B cell (primary cell): ENCODE results near the gene GUCY2D. TPM values are rescaled to one million over a fixed set of nuclear protein-coding genes. Genes with fewer than 3 reads are reported as not detected.

ENCODE experiments used
- ATAC-seq: fragments of 200-7000 bp; cut with Tn5 transposase; one replicate; pipeline ENCODE4 v1.10.0; 2021; ENCODE audit warnings: low read depth, mild to moderate bottlenecking, moderate number of reproducible peaks, moderate library complexity
- CTCF ChIA-PET: fragments of 350-600 bp; sonication (Branson Sonifier 250); formaldehyde crosslinking; loops from one replicate; lab custom pipeline; 2021; ENCODE audit warnings: antibody characterized with exemption, inconsistent platforms; lab: Charles Lee
- POLR2A ChIA-PET: fragments of 350-600 bp; sonication (Branson Sonifier 250); formaldehyde crosslinking; loops from one replicate; lab custom pipeline; 2021; ENCODE audit warnings: antibody characterized with exemption; lab: Charles Lee
- DNase-seq: peaks from one replicate; pipeline ENCODE4 v3.0.0; 2013
- H2AFZ ChIP-seq: 2 replicates; pipeline ENCODE4 v1.6.1; 2012; ENCODE audit warnings: mild to moderate bottlenecking, low read depth, low read length; ENCODE audit not compliant: insufficient read depth, poor library complexity, severe bottlenecking
- H3K27ac ChIP-seq, 2 donors: 1 replicate in 1 of 2; 2 replicates in 1 of 2; pipeline ENCODE4 v1.5.1; 2012 to 2013; ENCODE audit warnings: low read length in 2 of 2, mild to moderate bottlenecking in 2 of 2, moderate library complexity in 1 of 2
- H3K27me3 ChIP-seq, 4 experiments: fragments of 200-600 bp in 1 of 4; sonication (generic) in 1 of 4; replicated peaks in 1 of 4; 1 replicate in 2 of 4; 2 replicates in 2 of 4; pipeline versions ENCODE4 v1.6.1 to v1.7.0; 2013 to 2016; ENCODE audit warnings: low read length in 3 of 4, mild to moderate bottlenecking in 2 of 4, mixed read lengths in 1 of 4, moderate library complexity in 1 of 4; ENCODE audit not compliant: insufficient read depth in 4 of 4, control insufficient read depth in 3 of 4; ENCODE audit errors: control extremely low read depth in 1 of 4
- H3K36me3 ChIP-seq, 2 experiments: replicated peaks in 1 of 2; 1 replicate in 1 of 2; 2 replicates in 1 of 2; pipeline versions ENCODE4 v1.6.1 to v1.7.1; 2013; ENCODE audit warnings: low read length in 1 of 2; ENCODE audit not compliant: insufficient read depth in 2 of 2, control insufficient read depth in 1 of 2; ENCODE audit errors: control extremely low read depth in 1 of 2, extremely low read depth in 1 of 2
- H3K4me1 ChIP-seq, 2 donors: fragments of 200-600 bp in 1 of 2; sonication (generic) in 1 of 2; 1 replicate in 1 of 2; 2 replicates in 1 of 2; pipeline versions ENCODE4 v1.5.1 to v1.6.1; 2013 to 2017; ENCODE audit warnings: low read length in 2 of 2; ENCODE audit not compliant: control insufficient read depth in 2 of 2, insufficient read depth in 2 of 2
- H3K4me2 ChIP-seq: replicated peaks from 2 replicates; pipeline ENCODE3; 2012; ENCODE audit warnings: mild to moderate bottlenecking, low read depth, low read length; ENCODE audit not compliant: poor library complexity, severe bottlenecking
- H3K4me3 ChIP-seq, 5 experiments: fragments of 200-600 bp in 1 of 5; sonication (generic) in 1 of 5; 1 replicate in 3 of 5; 2 replicates in 2 of 5; pipeline versions ENCODE4 v1.5.1 to v1.7.0; 2011 to 2016; ENCODE audit warnings: low read length in 4 of 5, mild to moderate bottlenecking in 4 of 5, low read depth in 2 of 5, control low read depth in 1 of 5, moderate library complexity in 1 of 5; ENCODE audit not compliant: insufficient read depth in 1 of 5; ENCODE audit errors: control extremely low read depth in 1 of 5, extremely low read depth in 1 of 5
- H3K79me2 ChIP-seq: fragments of 200-600 bp; sonication (generic); one replicate; pipeline ENCODE4 v1.6.0; 2016; ENCODE audit warnings: low read length; ENCODE audit not compliant: control insufficient read depth, insufficient read depth
- H3K9ac ChIP-seq: fragments of 200-600 bp; sonication (generic); 2 replicates; pipeline ENCODE4 v1.6.1; 2017; ENCODE audit warnings: mild to moderate bottlenecking, low read length, moderate library complexity
- H3K9me3 ChIP-seq, 3 donors: one replicate each; pipeline versions ENCODE4 v1.6.1 to v1.7.1; 2013; ENCODE audit warnings: low read length in 2 of 3; ENCODE audit not compliant: control insufficient read depth in 2 of 3, insufficient read depth in 1 of 3; ENCODE audit errors: control extremely low read depth in 1 of 3
- H4K20me1 ChIP-seq: 2 replicates; pipeline ENCODE4 v1.6.0; 2012; ENCODE audit warnings: mild to moderate bottlenecking, low read length; ENCODE audit not compliant: insufficient read depth, control insufficient read depth, poor library complexity, severe bottlenecking
- H3K27ac Mint-ChIP-seq: one replicate; pipeline ENCODE4 v1.8.0; 2021; ENCODE audit warnings: mixed read lengths
- H3K27me3 Mint-ChIP-seq: one replicate; pipeline ENCODE4 v1.8.0; 2021; ENCODE audit warnings: mixed read lengths
- H3K4me1 Mint-ChIP-seq: one replicate; pipeline ENCODE4 v1.8.0; 2021; ENCODE audit warnings: mixed read lengths
- H3K4me3 Mint-ChIP-seq: one replicate; pipeline ENCODE4 v1.8.0; 2021; ENCODE audit warnings: mixed read lengths
- H3K9me3 Mint-ChIP-seq: one replicate; pipeline ENCODE4 v1.8.0; 2022; ENCODE audit warnings: mixed read lengths; ENCODE audit not compliant: insufficient read depth
- EZH2 ChIP-seq: IDR thresholded peaks from 2 replicates; pipeline ENCODE4 v1.6.1; 2012; ENCODE audit warnings: borderline replicate concordance, low read depth, mild to moderate bottlenecking, moderate library complexity, low read length; ENCODE audit not compliant: insufficient read depth, poor library complexity, severe bottlenecking
- WGBS: methylation state at CpG from one replicate; pipeline ENCODE4 v1.1.5; 2013; ENCODE audit warnings: missing lambda C conversion rate; ENCODE audit not compliant: insufficient coverage; 5-methylcytosine and 5-hydroxymethylcytosine counted together
- intact Hi-C: fragments of 100-400 bp; cut with micrococcal nuclease; formaldehyde crosslinking; loops from one replicate; pipeline ENCODE4 v1.10.0; 2022
- polyA plus RNA-seq: library from polyadenylated mRNA; depleted of rRNA; stranded (reverse); fragments of >200 nt; gene quantifications from 2 replicates; pipeline ENCODE4 v1.2.3, GENCODE V29; 2012
- total RNA-seq, 2 donors: library from RNA; stranded (reverse); fragments of 120-200 nt in 1 of 2; gene quantifications; 1 replicate in 1 of 2; 2 replicates in 1 of 2; pipeline versions ENCODE4 v1.2.3 to v1.2.4, GENCODE V29; 2013 to 2022
- TF ChIP-seq, protein P1 (sequence below): fragments of 200-600 bp; IDR thresholded peaks from one replicate; pipeline ENCODE4 v1.8.0; 2022; ENCODE audit warnings: antibody characterized with exemption, mild to moderate bottlenecking

Gene GUCY2D
- total and polyA plus RNA-seq, 2 donors (not counting 1 experiment from before 2014, with no cell fraction given) = not detected

DNA sequence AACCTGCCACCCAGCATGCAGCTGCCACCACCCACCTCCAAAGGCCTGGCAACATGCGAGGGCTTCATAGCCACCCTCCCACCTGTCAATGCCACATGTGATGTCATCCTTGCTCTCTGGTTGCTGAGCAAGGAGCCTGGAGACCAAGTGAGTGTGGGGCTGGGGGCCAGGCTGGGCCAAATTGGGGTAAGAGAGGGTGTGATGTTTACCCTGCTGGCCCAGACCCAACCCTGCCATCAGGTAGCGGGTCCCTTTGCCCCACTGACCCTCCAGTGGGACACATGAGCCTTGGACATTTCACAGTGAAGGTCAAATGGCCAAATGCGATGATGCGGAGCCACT, 45.3 kb downstream of the GUCY2D start:
- ChIA-PET POLR2A (no interaction called here), CTCF (interaction anchor here (0.6 to 1.1 kb wide), 3 partner anchors 9 to 57 kb away, joined by 3 to 4 read pairs (median 3); no protein-coding TSS in a partner anchor)
- H3K79me2 ChIP-seq = no peaks in the 10 kb centered on the region
- DNase-seq (no peak), ATAC-seq (no peak)
- no peak overlapping the region for H3K4me2 ChIP-seq
- H3K27ac ChIP-seq = no peak overlapping the region
- H3K4me1 Mint-ChIP-seq = no peaks in the 10 kb centered on the region
- H3K4me3 Mint-ChIP-seq = no peak overlapping the region
- no peaks in the 10 kb centered on the region for H3K9me3 Mint-ChIP-seq
- H3K36me3 ChIP-seq = no peaks in the 10 kb centered on the region
- intact Hi-C loops = no loop called here
- no peak overlapping the region for H2AFZ ChIP-seq
- H3K27me3 Mint-ChIP-seq = peaks cover 20% of the 10 kb centered on the region
- TF ChIP-seq, protein P1, sequence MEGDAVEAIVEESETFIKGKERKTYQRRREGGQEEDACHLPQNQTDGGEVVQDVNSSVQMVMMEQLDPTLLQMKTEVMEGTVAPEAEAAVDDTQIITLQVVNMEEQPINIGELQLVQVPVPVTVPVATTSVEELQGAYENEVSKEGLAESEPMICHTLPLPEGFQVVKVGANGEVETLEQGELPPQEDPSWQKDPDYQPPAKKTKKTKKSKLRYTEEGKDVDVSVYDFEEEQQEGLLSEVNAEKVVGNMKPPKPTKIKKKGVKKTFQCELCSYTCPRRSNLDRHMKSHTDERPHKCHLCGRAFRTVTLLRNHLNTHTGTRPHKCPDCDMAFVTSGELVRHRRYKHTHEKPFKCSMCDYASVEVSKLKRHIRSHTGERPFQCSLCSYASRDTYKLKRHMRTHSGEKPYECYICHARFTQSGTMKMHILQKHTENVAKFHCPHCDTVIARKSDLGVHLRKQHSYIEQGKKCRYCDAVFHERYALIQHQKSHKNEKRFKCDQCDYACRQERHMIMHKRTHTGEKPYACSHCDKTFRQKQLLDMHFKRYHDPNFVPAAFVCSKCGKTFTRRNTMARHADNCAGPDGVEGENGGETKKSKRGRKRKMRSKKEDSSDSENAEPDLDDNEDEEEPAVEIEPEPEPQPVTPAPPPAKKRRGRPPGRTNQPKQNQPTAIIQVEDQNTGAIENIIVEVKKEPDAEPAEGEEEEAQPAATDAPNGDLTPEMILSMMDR = no peak
- no peak for TF ChIP-seq EZH2
- no peak overlapping the region for H3K4me3 ChIP-seq
- no peaks in the 10 kb centered on the region for H3K9me3 ChIP-seq
- no peaks in the 10 kb centered on the region for H3K4me1 ChIP-seq
- no peak overlapping the region for H3K9ac ChIP-seq
- no peaks in the 10 kb centered on the region for H3K27me3 ChIP-seq
- 91% methylated on average over 3 of the region's 4 CpGs for WGBS
- no peak overlapping the region for H3K27ac Mint-ChIP-seq
- no peaks in the 10 kb centered on the region for H4K20me1 ChIP-seq

DNA sequence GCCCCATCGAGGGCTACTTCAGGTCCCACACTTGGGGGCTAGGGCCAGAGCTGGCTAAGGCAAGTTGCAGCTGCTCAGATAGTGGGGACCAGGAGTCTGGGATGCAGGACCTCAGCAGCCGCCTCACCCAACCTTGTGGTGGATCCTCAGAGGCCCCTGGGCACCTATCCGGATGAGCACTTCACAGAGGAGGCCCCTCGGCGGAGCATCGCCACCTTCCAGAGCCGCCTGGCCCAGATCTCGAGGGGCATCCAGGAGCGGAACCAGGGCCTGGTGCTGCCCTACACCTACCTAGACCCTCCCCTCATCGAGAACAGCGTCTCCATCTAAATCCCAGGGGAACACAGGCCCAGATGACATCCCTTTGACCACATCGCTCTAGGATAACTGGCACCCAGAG, 45.8 kb downstream of the GUCY2D start:
- no peaks in the 10 kb centered on the region for H4K20me1 ChIP-seq
- H3K27ac ChIP-seq = no peak overlapping the region
- intact Hi-C loops = no loop called here
- DNase-seq = no peak
- no peaks in the 10 kb centered on the region for H3K36me3 ChIP-seq
- H3K79me2 ChIP-seq = no peaks in the 10 kb centered on the region
- no peaks in the 10 kb centered on the region for H3K4me1 Mint-ChIP-seq
- H3K9ac ChIP-seq = no peak overlapping the region
- 90% methylated on average over 12 of the region's 12 CpGs for WGBS
- CTCF ChIA-PET = interaction anchor here (0.6 to 1.1 kb wide), 2 partner anchors 9 to 58 kb away, joined by 3 to 4 read pairs; no protein-coding TSS in a partner anchor
- peaks cover 16% of the 10 kb centered on the region for H3K27me3 Mint-ChIP-seq
- no peak overlapping the region for H3K4me2 ChIP-seq
- no peaks in the 10 kb centered on the region for H3K9me3 Mint-ChIP-seq
- POLR2A ChIA-PET = no interaction called here
- no peak overlapping the region for H3K27ac Mint-ChIP-seq
- no peak overlapping the region for H2AFZ ChIP-seq
- H3K4me3 ChIP-seq = no peak overlapping the region
- no peak for ATAC-seq
- no peak for TF ChIP-seq EZH2
- TF ChIP-seq, protein P1 = no peak
- no peaks in the 10 kb centered on the region for H3K9me3 ChIP-seq
- H3K27me3 ChIP-seq = no peaks in the 10 kb centered on the region
- H3K4me3 Mint-ChIP-seq = no peak overlapping the region
- no peaks in the 10 kb centered on the region for H3K4me1 ChIP-seq
